ENCODE results near the gene MYO7A. TPM values are rescaled to one million over a fixed set of nuclear protein-coding genes. Genes with fewer than 3 reads are reported as not detected.

The MYO7A gene
- 1.2 to 1.5 TPM (median 1.2 TPM) in 5 replicates for total RNA-seq (2022; extraction: Qiagen RNA extraction)

GRCh38 chr11:77127920-77128691 lies at the start of gene MYO7A:
MYO7A (plus strand) TSS chr11:77128246; CDS start chr11:77130635, 2,389 bp downstream.

DNA sequence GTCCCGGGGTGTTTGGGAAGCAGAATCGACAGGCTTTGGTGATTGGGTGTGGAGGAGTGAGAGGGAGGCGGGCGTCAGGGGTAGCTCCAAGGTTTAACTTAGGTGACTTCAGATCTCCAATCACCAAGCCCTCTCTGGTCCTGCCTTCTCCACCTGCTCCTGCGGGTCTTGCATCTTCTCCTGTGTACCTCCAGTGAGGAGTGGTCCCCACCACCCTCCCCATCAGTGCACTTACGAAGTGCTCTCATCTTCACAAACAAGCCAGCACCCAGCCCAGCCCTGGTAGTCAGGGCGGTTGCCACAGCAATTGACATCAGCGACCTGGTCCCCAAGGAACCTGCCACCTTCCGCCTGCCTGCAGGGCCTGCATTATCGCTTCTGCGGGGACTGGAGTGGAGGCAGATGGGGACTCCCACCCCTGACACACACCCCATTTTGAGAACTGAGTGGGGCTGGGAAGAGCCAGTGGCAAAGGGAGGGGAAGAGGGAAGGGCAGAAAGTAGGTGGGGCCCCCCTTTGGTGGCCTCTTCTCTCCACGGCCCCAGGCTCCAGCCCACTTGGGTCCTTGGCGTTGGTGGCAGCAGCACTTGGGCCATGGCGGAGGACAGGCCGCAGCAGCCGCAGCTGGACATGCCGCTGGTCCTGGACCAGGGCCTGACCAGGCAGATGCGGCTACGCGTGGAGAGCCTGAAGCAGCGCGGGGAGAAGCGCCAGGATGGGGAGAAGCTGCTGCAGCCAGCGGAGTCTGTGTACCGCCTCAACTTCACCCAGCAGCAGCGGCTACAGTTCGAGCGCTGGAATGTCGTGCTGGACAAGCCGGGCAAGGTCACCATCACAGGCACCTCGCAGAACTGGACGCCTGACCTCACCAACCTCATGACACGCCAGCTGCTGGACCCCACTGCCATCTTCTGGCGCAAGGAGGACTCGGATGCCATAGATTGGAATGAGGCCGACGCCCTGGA lies 25.5 kb upstream of the MYO7A start, which contains the start of gene OMP:
TSS of gene OMP (plus strand) at position 595 of the 965 bp plus-strand sequence. CDS start at position 595, 0 bp downstream.

Other genes starting within 250 kb of the MYO7A start
- 0.07 to 0.23 TPM (median 0.17 TPM) in 5 replicates for gene B3GNT6, start 93.8 kb upstream of the MYO7A start, total RNA-seq (2022; extraction: Qiagen RNA extraction)
- gene CAPN5, start 61.3 kb upstream of the MYO7A start, total RNA-seq (2022; extraction: Qiagen RNA extraction) = 6.8 to 9.8 TPM (median 8.6 TPM) in 5 replicates
- gene OMP, start 25.4 kb upstream of the MYO7A start, total RNA-seq (2022; extraction: Qiagen RNA extraction) = not detected in 5 replicates
- not detected in 5 replicates for gene GDPD4, start 173.4 kb downstream of the MYO7A start, total RNA-seq (2022; extraction: Qiagen RNA extraction)